ENCODE measurements around the gene SPDYE5.
"Not testable (repeated sequence)": the region's sequence is repeated elsewhere in the genome, so short reads cannot be mapped to it uniquely, and the experiment has no call there.

Gene SPDYE5

GRCh38 chr7:75492020-75492419 is at the start of gene SPDYE5:
Gene SPDYE5, plus strand, starts transcription at chr7:75492320. Its CDS starts 1,728 bp downstream, at chr7:75494048.
- DNase-seq = not testable (repeated sequence)

- peak; percentile 45 for DNase-seq
Observed at GRCh38 chr7:75442465-75443111, 49.5 kb upstream of the SPDYE5 start.

GRCh38 chr7:75449946-75450345 is 42.2 kb upstream of the SPDYE5 start:
- not testable (repeated sequence) for DNase-seq

DNA sequence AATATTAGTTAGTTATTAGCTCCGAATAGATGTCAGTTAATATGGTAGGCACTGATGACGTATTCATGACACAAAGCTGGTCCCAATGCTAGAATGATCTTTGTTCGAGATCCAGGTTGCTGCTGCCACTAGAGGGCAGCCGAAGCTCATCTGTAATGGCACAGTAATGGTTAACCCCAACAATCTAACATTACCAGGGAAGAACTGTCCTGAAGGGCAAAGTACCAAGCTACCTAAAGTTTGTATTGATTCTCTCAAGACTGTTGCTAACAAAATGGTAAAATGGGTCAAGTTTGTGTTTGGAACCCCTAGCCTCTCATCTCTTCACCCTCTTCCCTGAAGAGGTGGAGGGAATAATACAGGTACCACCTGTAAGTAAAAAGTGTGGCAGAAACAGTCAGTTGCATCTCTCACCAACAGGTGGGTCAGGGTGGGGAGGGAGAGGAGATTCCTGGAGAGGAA is 39.6 kb upstream of the SPDYE5 start:
- not testable (repeated sequence) for DNase-seq

- not testable (repeated sequence) for DNase-seq
Observed at GRCh38 chr7:75456403-75456802, 35.7 kb upstream of the SPDYE5 start.

GRCh38 chr7:75458034-75458433 is 34.1 kb upstream of the SPDYE5 start:
- DNase-seq = not testable (repeated sequence)

DNA sequence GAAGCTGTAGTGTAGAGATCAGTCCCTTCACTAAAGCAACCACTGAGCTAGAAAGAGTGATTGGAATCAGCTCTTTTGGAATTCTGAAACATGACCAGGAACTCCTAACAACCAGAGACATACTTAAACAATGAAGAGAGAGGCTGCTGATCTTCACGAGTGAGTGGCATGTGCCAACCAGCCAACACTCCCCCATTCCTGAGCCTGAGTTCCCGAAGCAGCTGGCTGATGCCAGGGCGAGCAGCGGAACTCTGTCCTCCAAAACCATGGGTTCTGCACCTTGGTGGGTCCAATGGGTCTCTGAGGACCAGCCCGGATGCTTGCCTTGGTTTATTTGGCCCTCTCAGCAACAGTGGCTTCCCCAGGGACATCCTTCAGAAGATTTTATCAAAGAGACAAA is 31.6 kb upstream of the SPDYE5 start:
- not testable (repeated sequence) for DNase-seq

- not testable (repeated sequence) for DNase-seq
Observed at GRCh38 chr7:75470166-75470565, 22.0 kb upstream of the SPDYE5 start.

GRCh38 chr7:75477457-75477856 is 14.7 kb upstream of the SPDYE5 start:
- DNase-seq = not testable (repeated sequence)

GRCh38 chr7:75480313-75480712 is 11.8 kb upstream of the SPDYE5 start:
- DNase-seq = not testable (repeated sequence)

GRCh38 chr7:75485355-75485978 is 6.7 kb upstream of the SPDYE5 start:
- DNase-seq = peak; percentile 22

GRCh38 chr7:75485979-75486643 is 6.0 kb upstream of the SPDYE5 start, which contains the start of gene POM121C:
Gene POM121C, minus strand, starts transcription at chr7:75486299. Its CDS starts 44,803 bp downstream, at chr7:75441496.
- peak; percentile 96 for DNase-seq

- not testable (repeated sequence) for DNase-seq
Observed at GRCh38 chr7:75509033-75509432, 16.9 kb downstream of the SPDYE5 start.

- DNase-seq = not testable (repeated sequence)
Observed at GRCh38 chr7:75518842-75519241, 26.7 kb downstream of the SPDYE5 start.

- not testable (repeated sequence) for DNase-seq
Observed at GRCh38 chr7:75521727-75522126, 29.6 kb downstream of the SPDYE5 start.

DNA sequence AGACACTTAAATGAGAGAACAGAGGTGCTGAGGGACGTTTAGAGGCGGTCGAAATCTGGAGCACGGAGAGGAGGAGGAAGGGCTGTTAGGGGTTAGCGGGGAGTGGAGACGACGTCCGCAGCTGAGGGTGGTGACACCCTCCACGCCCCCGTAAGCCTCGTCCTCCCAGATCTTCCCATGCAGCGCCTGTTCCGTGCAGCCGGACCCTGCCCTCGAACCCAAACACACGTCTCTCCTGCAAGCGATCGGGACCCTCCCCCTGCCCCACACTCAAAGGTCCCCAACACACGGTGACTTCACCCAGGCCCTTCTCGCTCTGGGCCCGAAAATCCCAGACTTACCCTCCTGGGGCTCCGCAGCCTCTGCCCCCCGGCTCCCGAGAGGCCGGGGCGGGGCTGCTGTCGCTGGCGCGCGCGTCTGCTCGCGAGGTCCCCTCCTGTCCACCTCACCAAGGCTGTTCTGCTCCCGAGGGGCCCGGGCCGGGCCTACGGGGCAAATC is 35.2 kb downstream of the SPDYE5 start:
- DNase-seq = not testable (repeated sequence)

GRCh38 chr7:75531359-75531821 is 39.3 kb downstream of the SPDYE5 start:
- no peak for DNase-seq

DNA sequence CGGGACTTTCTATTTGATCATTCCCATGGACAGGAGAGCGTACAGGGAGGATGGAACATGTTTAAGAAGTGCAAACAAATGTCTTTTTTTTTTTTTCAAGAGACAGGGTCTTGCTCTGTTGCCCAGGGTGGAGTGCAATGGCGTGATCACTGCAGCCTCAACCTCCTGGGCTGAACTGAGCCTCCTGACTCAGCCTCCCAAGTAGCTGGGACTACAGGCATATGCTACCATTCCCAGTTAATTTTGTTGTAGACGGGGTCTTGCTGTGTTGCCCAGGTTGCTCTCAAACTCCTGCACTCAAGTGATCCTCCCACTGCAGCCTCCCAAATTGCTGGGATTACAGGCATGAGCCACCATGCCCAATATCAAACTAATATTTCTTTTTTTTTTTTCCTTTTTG is 40.5 kb downstream of the SPDYE5 start:
- DNase-seq = no peak

DNA sequence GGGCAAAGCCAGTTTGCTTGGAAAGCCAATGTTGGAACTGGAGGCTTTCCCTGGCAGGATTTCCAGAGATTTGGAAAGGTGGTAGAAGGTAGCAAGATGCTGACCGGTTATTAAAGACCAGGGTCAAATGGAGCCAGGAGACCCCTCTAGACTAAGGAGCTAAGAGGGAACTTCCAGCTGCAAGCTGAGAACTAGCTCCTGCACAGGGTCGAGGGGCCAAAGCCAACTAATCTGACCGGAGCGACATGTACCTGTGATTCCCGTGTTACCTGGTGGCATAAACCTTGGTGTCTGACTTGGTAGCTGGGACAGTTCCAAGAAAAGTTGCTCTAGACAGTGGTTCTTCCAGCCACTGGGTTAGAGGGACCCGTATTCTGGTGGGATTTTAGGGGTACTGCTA is 41.8 kb downstream of the SPDYE5 start:
- DNase-seq = no peak

- DNase-seq = no peak
Observed at GRCh38 chr7:75534727-75535307, 42.7 kb downstream of the SPDYE5 start.

- DNase-seq = no peak
Observed at GRCh38 chr7:75536491-75536890, 44.4 kb downstream of the SPDYE5 start.

- no peak for DNase-seq
Observed at GRCh38 chr7:75536940-75537538, 44.9 kb downstream of the SPDYE5 start.

GRCh38 chr7:75537731-75538130 is 45.6 kb downstream of the SPDYE5 start:
- DNase-seq = no peak
